ENCODE measurements around the gene JAKMIP2.
"Not testable (repeated sequence)": the region's sequence is repeated elsewhere in the genome, so short reads cannot be mapped to it uniquely, and the experiment has no call there.

Gene JAKMIP2

DNA sequence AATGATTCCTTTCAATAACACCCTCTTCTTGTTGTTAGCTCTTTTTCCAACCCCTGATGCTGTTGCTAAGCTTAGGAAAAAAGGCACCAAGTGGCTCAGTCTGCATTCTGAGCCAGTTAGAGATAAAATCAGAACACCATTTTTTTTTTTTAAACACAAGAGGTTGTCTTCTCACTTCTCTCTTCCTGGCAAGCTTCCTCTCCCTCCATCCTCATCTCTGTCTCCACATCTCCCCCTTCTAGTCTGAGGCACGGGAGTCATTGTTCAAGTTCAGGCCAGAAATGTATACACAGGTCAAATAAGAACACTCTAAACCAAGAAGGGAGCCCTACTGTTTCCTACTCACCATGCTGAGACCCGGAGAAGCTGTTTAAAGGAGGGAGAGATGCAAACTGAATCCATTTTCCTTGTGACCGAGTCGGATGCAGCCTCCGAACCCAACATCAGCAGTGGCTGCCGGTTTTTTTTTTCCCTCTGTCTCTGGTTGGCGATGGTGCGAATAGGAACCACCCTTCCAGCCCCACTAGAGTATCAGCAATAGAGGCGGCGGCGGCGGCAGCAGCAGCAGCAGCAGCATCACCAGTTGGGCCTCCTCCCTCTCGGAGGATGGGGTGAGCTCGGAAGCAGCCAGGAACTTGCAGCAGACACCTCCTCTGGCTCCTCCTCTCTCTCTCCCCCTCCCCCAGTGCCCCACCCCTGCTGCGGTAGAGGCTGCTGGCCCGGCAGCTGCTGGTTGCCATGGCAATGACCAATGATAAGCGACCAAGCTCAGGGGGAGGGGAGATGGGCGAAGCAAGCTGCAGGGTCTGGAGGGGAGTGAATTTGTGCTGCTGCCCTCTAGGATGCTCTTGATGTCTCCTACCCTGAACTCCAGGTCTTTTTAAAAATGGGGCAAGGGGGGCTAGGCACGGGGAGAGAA, at the start of gene JAKMIP2:
JAKMIP2 (minus strand) TSS at position 619 of the 919 bp plus-strand sequence. CDS start 110,922 bp downstream, outside the sequence.
- peak; percentile 64 for DNase-seq (ENCODE audit: low read depth)

DNA sequence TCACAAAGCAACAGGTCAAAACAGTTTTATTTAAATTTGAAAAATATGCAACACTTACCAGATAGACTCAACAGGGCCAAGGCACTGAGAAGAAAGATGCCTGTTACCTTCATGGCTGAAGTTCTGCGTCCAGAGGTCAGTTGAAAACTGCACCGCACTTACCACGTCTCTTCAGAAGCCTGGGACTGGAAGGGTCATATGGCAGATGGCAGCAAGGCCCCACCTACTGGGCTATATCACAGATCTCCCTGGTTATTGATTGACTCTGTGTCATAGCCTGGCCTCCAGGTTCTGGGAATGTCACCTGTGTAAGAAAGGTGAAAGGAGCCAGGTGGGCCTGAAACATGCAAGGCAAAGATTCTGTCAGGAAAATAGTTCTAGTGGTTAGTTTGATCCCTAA, 48.9 kb upstream of the JAKMIP2 start, which contains the start of gene SPINK1:
SPINK1 (minus strand) TSS at position 207 of the 400 bp plus-strand sequence; CDS start at position 113, 94 bp downstream.
- no peak for DNase-seq (ENCODE audit: low read depth)

DNA sequence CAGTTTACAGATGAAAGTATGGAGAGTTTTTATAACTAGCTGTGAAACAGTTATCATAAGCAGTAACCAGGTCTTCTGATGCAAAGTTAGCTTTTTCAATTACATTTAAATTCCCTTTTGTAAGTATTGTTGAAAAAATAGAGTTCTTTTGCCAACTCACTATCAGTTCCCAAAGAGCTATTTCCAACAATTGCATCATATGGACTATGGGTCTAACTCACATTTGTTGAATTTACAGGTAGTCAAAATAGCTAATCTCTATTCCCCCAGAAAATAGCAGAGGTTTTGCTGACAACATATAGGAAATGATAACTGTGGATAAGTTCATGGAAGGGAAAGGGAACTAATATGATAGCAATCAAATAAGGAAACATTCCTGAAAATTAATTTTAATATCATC, 47.5 kb upstream of the JAKMIP2 start:
- DNase-seq (ENCODE audit: low read depth): no peak

DNA sequence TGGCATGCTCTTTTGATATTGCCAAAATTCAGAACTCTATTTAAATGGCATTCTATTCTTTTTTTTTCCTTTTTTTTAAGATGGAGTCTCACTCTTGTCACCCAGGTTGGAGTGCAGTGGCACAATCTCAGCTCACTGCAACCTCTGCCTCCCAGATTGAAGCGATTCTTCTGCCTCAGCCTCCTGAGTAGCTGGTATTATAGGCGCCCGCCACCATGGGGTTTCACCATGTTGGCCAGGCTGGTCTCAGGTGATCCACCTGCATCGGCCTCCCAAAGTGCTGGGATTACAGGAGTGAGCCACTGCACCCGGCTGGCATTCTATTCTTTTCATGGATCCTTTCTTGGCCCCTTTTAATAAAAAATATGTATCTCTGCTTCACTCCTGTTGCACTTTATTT, 44.5 kb upstream of the JAKMIP2 start:
- DNase-seq (ENCODE audit: low read depth): not testable (repeated sequence)

DNA sequence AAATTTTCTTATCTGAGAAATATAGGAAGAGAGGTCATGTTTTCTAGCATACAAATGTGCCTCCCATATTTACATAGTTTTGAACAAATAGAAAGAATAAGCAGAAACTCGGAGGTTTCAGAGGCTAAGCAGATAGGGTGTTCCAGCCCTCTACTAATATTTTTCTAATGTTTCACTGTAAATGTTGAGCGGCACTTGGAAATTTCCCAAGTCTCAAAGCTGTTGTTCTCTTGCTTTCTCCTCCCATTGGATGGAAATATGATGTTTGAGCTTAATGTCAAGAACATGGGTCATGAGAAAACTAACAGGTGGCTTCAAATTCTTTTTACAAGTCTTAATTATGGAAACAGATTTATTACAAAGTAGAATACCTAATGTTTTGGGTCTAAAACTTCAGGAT, 43.8 kb upstream of the JAKMIP2 start:
- no peak for DNase-seq (ENCODE audit: low read depth)

DNA sequence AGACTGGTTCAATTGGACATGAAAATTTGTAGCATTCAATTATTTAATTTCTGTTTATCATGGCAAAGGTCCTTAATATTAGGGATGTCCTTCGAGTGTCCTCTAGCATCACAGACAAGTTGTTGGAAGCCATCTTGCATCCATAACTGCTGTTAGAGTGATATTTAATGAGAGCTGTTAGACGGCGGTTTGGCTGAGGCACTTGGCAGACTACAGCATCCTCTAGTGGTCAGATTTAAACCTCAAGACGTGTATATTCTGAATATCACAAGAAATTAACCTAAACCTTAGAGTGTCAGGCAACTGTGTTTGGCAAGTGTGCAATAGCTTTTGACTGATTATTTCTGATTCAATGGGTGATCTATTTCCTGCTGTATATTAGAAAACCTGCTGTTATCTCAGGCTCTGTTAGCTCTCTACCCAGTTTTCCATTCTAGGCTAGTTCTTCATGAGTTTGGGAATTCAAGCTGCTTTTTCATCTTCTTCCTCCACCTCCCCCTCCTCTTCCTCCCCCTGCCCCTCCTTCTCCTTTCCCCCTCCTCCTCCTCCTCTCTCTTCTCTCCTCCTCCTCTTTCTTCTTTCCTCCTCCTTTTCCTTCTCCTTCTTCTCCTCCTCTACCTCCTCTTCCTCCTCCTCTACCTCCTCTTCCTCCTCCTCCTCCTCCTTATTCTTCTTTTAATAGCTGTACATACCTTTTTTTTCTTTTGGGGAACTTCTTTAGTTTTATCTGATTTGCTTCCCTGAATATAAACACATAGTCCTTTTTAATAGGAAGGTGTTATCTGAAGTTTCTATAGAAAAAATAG, 40.4 kb upstream of the JAKMIP2 start:
- peak; percentile 3 for DNase-seq (ENCODE audit: low read depth)

DNA sequence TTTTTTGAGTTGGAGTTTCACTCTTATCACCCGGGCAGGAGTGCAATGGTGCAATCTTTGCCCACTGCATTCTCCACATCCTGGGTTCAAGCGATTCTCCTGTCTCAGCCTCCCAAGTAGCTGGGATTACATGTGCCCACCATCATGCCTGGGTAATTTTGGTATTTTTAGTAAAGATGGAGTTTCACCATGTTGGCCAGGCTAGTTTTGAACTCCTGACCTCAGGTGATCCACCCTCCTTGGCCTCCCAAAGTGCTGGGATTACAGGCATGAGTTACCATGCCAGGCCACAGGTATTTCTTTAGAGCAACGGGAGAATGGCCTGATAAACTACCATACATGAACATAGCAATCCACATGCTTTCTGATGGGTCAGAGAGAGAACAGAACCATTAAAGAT, 39.7 kb upstream of the JAKMIP2 start:
- not testable (repeated sequence) for DNase-seq (ENCODE audit: low read depth)

DNA sequence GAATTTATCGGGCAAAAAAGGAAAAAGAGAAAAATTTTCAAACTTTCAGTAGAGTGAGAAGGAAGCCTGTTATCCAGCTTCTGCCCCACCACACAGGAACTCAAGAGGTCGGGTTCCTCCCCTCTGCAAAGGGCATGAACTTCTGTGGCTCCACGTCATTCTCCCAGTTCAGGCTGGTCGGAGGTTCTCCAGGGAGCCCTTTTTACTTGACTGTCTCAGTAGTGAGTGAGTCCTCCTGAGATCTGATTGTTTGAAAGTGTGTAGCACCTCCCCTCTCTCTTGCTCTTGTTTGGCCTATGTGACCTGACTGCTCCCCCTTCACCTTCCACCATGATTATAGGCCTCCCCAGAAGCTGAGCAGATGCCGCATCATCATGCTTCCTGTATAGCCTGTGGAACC, 39.2 kb upstream of the JAKMIP2 start:
- no peak for DNase-seq (ENCODE audit: low read depth)

DNA sequence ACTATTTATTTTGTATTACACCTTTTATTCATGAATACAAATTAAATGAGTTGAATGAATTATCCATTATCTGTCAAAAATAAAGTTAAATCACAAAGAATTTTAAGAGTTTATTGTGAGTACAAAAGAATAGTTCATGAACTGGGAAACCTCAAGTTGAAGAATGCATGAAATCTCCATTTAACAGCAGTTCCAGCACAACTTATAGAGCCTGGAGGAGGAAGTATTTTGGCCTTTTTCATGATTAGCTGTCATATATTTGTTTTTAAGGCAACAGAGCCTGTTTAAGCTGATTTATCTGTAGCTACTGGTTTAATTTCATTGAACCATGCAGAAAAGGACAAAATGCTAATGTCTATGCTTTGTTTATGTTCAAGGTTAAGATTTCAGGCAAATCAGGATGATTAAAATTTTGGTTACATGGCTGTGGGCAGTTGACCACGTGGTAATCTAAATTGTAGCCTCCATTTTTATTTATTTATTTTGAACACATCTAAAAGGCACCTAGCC, 36.8 kb upstream of the JAKMIP2 start:
- no peak for DNase-seq (ENCODE audit: low read depth)

DNA sequence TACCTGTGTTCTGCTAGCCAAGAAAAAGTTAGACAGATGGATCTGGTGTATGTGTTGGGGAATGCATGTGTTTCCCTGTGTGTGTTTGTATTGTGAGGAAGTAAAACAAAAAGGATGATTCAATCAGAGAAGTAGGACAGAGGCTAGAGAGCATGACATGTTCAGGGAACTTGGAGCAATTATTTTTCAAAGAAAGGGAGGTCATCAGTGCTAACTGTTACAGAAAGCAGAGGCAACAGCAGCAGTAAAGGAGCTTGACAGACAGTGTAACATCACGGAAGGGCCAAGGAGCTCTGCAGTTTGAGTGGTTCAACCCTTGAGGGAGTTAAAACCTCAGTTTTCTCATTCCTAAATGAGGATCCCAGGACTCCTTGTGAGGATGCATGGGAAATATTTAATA, 35.8 kb upstream of the JAKMIP2 start:
- DNase-seq (ENCODE audit: low read depth): no peak

DNA sequence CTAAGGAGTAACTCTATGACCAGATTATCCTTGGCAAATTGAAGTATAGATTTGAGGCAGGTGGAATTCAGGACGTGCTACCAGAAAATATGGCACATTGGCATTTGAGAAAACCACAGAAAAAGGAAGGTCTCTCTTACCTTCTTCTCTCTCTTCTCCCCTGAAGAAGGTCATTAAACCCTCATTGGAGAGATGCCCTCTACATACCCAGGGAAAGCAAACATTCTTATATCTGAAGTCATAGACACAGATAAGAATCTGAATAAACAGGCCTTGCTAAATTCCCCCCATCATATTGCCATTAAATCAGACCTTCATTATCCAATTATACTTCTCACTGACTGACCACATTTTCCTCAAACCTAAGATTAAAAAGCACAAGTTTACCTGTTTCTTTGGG, 31.2 kb upstream of the JAKMIP2 start:
- DNase-seq (ENCODE audit: low read depth): no peak

DNA sequence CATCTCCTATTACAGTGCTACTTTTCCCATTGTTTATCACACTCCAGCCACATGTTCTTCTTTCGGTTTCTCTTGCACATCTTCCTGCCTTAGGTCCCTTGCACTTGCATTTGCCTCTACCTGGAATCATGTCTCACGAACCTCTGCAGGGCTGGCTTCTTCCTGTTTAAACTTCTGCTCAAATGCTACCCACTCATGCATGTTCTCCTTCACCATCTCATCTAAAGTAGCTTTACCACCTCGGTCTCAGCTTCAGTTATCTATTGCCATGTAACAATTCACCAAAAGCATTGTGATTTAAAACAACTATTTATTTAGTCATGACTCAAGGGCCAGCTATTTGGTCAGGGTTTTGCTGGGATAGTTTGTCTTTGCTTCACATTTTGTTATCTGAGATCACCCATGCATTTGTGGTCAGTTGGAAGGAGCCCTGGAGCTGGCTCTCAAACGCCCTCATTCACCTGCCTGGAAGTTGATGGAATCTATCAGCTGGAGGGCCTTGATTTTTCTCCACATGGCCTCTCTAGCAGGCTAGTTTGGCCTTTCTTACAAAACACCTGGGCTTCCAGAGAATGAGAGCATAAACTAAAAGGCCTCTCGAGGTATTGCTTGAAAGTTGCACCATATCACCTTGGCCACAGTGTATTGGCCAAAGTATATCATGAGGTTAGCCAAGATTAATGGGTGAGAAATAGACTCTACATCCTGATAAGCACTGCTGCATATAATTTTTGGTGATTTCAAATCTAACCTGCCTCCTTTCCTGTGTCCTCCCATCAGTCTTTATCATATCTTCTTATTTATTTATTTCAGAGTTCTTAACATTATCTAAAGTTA, 27.5 kb upstream of the JAKMIP2 start:
- no peak for DNase-seq (ENCODE audit: low read depth)

DNA sequence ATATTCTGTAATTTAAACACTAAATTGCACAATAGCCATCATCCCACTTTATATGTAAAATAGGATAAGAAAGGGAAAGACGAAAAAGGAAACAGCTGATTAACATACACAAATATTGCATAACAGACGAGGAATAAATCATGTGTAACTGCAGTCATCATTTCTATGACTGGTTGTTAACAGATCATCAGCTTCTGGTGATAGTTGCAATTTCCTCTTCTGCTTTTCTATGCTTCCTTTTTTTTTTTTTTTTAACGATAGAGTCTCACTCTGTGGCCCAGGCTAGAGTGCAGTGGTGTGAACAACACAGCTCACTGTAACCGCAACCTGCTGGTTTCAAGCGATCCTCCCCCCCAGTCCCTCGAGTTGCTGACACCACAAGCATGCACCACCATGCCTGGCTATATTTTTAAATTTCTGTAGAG, 22.5 kb upstream of the JAKMIP2 start:
- no peak for DNase-seq (ENCODE audit: low read depth)

DNA sequence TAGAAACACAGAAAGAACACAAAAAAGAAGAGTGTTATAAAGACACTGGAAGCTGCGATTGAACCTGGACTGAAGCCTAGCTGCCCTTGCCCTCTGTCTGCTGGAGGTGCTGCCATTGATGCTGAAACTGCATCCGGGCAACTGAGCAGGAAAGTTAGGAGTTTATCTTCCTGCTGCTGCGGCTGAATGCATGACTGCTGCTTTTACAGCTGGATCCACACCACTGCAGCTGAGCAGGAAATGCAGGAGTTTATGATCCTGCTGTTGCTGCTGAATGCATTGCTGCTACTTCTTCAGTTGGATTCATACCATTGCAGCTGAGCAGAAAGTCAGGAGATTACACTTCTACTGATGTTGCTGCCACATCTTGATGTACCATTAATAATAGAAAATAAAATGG, 21.8 kb upstream of the JAKMIP2 start:
- no peak for DNase-seq (ENCODE audit: low read depth)

DNA sequence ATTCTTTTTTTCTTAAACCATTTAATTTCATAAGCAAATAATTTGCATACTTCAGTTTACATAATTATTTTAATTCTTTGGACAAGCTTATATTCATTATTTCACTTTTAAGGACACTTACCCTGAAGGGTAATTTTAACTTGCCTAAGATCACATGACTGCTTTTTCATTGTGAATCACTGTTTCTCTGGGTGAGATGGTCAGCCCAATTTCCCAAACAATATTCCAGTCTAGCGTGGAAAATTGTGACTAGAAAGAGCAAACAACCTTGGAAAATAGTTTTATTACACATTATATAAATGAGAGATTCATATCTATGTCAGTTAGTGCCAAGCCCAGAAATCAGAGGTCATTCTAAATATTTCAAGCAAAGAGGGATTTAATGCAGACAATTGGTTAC, 21.4 kb upstream of the JAKMIP2 start:
- DNase-seq (ENCODE audit: low read depth): no peak

DNA sequence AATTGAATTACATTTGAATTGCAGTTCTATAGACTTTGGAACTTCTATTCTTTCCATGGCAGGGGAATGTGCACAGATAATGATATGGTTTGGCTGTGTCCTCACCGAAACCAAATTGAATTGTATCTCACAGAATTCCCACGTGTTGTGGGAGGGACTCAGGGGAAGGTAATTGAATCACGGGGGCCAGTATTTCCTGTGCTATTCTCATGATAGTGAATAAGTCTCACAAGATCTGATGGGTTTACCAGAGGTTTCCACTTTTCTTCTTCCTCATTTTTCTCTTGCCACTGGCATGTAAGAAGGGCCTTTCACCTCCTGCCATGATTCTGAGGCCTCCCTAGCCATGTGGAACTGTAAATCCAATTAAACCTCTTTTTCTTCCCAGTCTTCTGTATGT, 20.6 kb upstream of the JAKMIP2 start:
- DNase-seq (ENCODE audit: low read depth): not testable (repeated sequence)

DNA sequence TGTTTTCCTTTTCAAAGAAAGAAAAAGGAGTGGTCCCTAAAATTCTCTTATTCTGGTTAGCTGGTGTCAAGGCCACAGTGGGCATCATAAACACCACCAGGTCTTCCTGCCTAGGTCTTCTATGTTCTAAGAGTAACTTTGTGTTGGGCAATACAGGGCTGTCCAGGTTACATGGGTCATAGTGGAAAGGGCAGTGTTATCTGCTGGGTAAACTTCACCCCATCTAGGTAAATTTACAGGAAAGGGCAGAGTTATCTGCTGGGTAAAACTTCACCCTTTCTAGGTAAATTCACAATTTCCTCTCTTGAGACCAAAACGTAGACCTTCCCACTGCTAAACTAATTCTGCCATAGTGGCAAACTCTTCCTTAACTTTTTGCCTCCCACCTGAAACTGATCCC, 18.9 kb upstream of the JAKMIP2 start:
- DNase-seq (ENCODE audit: low read depth): no peak

DNA sequence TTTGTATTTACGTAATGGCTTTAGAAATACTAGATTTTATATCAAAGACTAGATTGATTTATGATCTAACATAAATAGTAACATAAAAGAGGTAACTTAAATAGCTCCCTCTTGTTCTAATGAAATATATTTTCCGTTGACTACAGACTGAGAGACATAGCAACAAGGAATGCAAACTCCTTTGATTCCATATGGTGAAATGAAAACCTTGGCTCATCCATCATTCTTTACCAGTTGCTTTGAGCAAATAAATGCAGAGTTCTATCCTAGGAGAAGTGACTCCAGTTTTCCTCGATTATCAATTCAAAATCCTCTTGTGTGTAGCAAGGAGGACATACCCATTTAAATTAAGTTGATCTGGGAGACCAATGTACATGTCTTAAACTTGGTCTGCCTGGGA, 18.0 kb upstream of the JAKMIP2 start:
- DNase-seq (ENCODE audit: low read depth): no peak

DNA sequence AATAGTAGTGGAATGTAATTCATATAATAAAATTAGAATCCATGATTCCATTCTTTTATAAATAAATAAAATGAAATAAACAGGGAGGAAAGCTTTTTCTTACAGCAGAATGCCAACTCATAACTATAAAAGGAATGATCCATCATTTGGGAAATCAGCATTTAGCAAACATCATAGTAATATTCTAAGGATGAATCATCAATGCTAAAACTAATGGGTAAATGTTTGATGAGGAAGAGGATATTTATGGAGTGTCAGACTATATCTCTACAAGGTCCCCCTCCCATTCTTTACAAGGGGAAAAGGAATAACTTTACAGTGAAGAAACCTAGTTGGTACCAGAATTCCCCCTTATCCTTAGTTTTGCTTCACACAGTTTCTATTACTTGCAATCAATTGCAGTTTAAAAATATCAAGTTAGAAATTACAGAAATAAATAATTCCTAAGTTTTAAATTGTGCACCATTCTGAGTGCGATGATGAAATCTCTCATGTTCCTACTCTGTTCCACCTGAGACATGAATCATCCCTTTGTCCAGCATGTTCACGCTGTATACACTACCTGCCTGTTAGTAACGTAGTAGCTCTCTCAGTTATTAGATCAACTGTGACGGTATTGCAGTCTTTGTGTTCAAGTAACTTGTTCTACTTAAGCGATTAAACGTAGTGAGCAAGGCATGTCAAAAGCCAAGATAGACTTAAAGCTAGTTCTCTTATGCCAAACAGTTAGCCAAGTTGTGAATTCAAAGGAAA, 14.2 kb upstream of the JAKMIP2 start:
- DNase-seq (ENCODE audit: low read depth): no peak

DNA sequence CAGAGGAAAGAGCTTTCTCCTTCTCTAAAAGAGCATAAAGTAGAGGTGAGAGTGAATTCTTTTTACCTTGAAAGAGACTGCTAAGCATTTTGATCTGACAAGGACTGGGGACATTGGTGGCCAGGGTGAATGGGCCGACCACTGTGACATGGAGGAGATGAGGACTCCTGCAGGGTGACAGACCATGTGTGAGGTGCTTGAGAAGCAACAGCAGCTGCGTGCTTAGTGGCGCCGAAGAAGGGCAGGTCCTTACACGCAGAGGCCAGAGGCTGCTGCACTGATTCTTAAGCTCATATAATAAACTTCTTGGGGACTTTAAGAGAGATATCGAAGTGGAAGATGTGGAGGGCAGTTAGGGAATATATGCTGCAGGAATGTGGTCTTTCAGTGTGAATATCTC, 8.7 kb upstream of the JAKMIP2 start:
- no peak for DNase-seq (ENCODE audit: low read depth)

DNA sequence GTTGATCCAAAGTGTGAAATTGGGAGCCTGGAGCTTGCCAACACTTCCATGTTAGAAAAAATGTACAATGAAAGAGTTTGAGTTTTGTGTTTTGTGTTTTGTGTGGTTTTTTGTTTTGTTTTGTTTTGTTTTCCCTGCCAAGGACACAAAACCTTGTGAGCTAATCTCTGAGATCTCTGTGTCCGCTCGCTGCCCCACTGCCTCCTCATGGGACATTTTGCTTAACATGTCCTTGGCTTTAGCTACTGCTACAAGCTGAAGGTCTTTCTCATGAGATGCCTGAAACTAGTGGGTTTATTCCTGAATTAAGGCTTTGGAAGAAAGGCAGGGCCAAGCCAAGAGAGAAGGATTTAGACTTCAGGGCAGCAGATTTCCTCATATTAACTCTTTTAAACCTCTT, 7.3 kb upstream of the JAKMIP2 start:
- no peak for DNase-seq (ENCODE audit: low read depth)
